GM19099 (cell line): Measurements from ENCODE around the gene FAF1.
A peak's percentile ranks its signal among the peaks of the same experiment; 100 is the strongest.

Source experiments
- POLR2A ChIP-seq: IDR thresholded peaks from 3 replicates; pipeline ENCODE4 v1.6.1; 2011; ENCODE audit warnings: low read depth; ENCODE audit not compliant: insufficient read length; ENCODE audit errors: extremely low read depth

The FAF1 gene

GRCh38 chr1:50981741-50982140 is 21.7 kb upstream of the FAF1 start:
- TF ChIP-seq POLR2A = no peak

GRCh38 chr1:50980505-50980904 is 20.4 kb upstream of the FAF1 start:
- no peak for TF ChIP-seq POLR2A

- TF ChIP-seq POLR2A = no peak
Measured at GRCh38 chr1:50979937-50980336, 19.9 kb upstream of the FAF1 start.

DNA sequence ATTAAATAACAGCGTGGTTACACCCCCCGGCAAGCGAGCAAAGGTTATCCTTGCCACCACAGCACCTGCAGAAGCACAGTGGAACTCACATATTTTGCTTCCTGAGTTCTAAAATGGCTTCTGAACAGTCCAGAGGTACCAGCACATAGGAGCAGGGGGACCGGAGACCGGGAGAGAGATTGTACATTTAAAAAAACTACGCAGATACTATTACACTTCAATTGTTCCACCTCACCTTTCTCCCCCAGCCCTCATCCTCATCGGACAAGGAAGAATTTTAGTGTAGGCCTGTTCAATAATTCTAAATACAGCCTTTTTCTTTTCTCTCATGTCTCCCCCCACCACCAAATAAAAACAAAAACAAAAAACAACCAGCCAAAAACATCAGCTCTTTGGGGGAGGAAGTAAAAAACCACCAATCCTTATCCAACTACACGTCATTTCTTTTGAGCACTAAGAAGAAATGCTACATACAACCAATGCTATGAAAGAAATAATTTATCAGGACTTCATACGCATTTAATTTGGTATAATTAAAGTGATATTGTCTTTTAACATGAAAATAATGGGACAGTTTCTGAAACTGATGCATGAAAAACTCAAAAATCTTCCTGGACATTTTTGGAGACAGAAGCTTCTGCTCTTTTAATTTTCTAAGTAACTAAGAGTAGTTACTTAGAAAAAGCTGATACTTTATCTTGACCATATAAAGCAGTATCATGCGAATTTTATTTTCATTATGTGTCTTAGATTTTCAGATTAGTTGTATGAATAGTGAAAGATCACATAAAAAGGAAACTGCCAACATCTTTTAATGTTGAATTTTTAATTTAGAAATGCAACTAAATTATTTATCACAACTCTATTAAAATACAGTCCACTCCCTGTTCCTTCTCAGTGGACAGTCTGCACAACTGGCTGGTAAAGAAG is 19.1 kb upstream of the FAF1 start:
- TF ChIP-seq POLR2A = no peak

- TF ChIP-seq POLR2A = peak; percentile 71
Measured at GRCh38 chr1:50978144-50978851, 18.2 kb upstream of the FAF1 start.

DNA sequence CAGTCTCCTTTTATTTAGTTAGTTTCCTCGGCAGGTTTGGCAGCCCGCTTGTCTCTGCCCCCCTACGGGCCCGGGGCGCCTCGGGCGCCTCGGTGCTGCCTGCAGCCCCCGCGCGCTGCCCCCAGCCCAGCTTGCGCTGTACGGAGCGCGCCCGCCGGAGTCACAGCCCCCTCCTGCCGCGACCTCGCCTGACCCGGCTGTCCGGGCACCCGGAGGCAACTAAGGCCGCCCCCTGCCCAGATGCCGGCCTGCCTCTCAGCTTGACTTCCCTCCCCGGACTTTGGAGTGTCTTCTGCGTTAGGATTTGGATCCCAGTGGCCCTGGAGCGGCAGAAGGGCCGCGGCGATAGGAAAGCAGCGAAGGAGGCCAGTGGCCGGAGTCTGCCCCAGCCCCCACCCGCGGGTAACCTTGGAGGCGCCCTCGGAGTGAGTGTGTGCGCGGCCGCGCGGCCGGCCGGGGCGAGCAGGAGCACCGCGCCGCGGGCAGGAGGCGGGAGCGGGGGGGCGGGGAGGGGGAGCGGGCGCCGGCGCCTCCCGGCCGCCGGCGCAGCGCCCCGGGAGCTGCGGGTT is 17.6 kb upstream of the FAF1 start:
- no peak for TF ChIP-seq POLR2A

- peak; percentile 53 for TF ChIP-seq POLR2A
Measured at GRCh38 chr1:50976890-50977574, 17.0 kb upstream of the FAF1 start.

GRCh38 chr1:50976111-50976889 is 16.2 kb upstream of the FAF1 start:
- TF ChIP-seq POLR2A = no peak

DNA sequence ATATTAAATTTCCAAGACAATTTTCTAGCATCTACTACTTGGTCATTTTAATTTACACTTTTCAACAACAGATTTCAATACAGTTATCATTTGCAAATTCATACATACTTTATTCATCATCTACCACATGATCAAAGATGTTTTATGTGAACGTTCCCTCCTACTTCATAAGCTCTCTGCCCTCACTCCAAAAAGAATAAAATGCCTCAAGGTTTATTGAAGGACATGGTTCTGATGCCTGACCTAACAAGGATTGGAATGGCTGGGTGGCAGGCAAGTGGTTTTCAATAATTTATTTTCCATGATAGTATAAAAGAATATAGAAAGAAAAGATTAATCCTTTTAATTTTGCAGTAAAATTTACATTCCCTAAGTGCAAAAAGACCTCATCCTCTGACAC is 15.4 kb upstream of the FAF1 start:
- TF ChIP-seq POLR2A = no peak

DNA sequence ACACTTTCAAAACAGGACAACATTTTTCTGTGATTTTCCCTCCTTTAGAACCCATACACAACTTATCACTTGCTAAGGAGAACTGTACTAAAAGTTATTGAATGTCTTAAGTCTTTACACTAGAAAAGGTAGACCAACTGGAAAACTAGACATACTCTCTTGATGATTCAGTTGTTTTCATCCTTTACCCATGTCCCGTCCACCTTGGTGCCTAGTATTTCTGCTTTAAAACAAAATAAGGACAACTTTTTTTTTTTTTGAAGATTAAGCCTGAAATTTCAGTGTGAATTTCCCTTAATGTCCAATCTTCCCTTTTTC is 14.5 kb upstream of the FAF1 start:
- no peak for TF ChIP-seq POLR2A

GRCh38 chr1:50973875-50974617 is 14.0 kb upstream of the FAF1 start:
- no peak for TF ChIP-seq POLR2A

- no peak for TF ChIP-seq POLR2A
Measured at GRCh38 chr1:50973255-50973654, 13.2 kb upstream of the FAF1 start.

DNA sequence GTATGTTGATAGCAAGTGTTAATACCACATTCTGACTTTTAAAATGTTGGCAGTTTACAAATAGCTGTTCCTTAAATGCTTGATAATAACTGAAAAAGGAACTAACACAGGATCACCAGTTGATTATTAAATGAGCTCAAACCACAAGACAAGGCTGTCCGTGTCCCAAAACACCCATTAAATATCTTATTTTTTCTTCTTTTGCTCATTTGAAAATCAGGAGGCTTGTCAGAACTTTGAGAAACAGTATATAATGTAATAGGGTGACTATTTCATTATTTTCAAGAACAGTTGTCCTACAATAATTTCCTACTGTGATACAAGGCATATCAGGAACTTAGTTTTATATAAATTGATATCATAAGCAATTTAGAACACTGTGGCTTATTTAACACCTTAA is 12.7 kb upstream of the FAF1 start:
- TF ChIP-seq POLR2A = no peak

GRCh38 chr1:50971748-50972305 is 11.8 kb upstream of the FAF1 start:
- TF ChIP-seq POLR2A = no peak
